Smooth muscle cell (in vitro differentiated cells): ENCODE data around the gene ITSN2. TPM values are rescaled to one million over a fixed set of nuclear protein-coding genes. Genes with fewer than 3 reads are reported as not detected.

Source experiments
- DNase-seq: peaks from one replicate; lab custom pipeline; 2025; ENCODE audit not compliant: unreplicated experiment; lab: John Stamatoyannopoulos, UW
- H2AFZ ChIP-seq: fragments of 200-600 bp; sonication (generic); 2 replicates; pipeline ENCODE4 v1.6.0; 2016; ENCODE audit warnings: antibody characterized with exemption, low read depth, mild to moderate bottlenecking
- H3F3A ChIP-seq: fragments of 200-600 bp; sonication (generic); 2 replicates; pipeline ENCODE4 v1.6.0; 2017; ENCODE audit warnings: antibody characterized with exemption, low read depth
- H3K27ac ChIP-seq: fragments of 200-600 bp; sonication (generic); 2 replicates; pipeline ENCODE4 v1.5.1; 2016; ENCODE audit warnings: low read depth, mild to moderate bottlenecking
- H3K27me3 ChIP-seq: fragments of 200-600 bp; sonication (generic); 2 replicates; pipeline ENCODE4 v1.6.1; 2016; ENCODE audit warnings: low read depth, mild to moderate bottlenecking
- H3K36me3 ChIP-seq: fragments of 200-600 bp; sonication (generic); 2 replicates; pipeline ENCODE4 v1.5.1; 2016; ENCODE audit warnings: low read depth
- H3K4me1 ChIP-seq: fragments of 200-600 bp; sonication (generic); 2 replicates; pipeline ENCODE4 v1.5.1; 2016; ENCODE audit warnings: low read depth
- H3K4me2 ChIP-seq: fragments of 200-600 bp; sonication (generic); 2 replicates; pipeline ENCODE4 v1.6.0; 2016; ENCODE audit warnings: mild to moderate bottlenecking
- H3K4me3 ChIP-seq: fragments of 200-600 bp; sonication (generic); 2 replicates; pipeline ENCODE4 v1.5.1; 2016; ENCODE audit warnings: mild to moderate bottlenecking
- H3K79me2 ChIP-seq: fragments of 200-600 bp; sonication (generic); 2 replicates; pipeline ENCODE4 v1.6.0; 2016; ENCODE audit warnings: low read depth, mild to moderate bottlenecking
- H3K9ac ChIP-seq: fragments of 200-600 bp; sonication (generic); 2 replicates; pipeline ENCODE4 v1.6.0; 2016; ENCODE audit warnings: low read depth
- H3K9me3 ChIP-seq: fragments of 200-600 bp; sonication (generic); replicated peaks from 2 replicates; pipeline ENCODE4 v1.5.1; 2016; ENCODE audit warnings: low read depth
- H4K20me1 ChIP-seq: fragments of 200-600 bp; sonication (generic); 2 replicates; pipeline ENCODE4 v1.6.0; 2016; ENCODE audit warnings: low read depth
- CTCF ChIP-seq: fragments of 200-600 bp; sonication (generic); IDR thresholded peaks from 2 replicates; pipeline ENCODE4 v1.5.1; 2017; ENCODE audit warnings: borderline replicate concordance, mild to moderate bottlenecking, antibody characterized with exemption; ENCODE audit not compliant: insufficient read depth, poor library complexity, severe bottlenecking
- WGBS: methylation state at CpG from one replicate; pipeline ENCODE4 v1.1.7; 2016; ENCODE audit warnings: low lambda C conversion rate; 5-methylcytosine and 5-hydroxymethylcytosine counted together
- polyA plus RNA-seq: library from polyadenylated mRNA; unstranded; fragments of >200 nt; fragmentation: Nextera tagmentation; extraction: Ambion mirVana; gene quantifications from 2 replicates; pipeline ENCODE4 v1.2.1, GENCODE V29; 2016
- total RNA-seq: library from RNA; depleted of rRNA; stranded (reverse); fragments of >200 nt; gene quantifications from 2 replicates; pipeline ENCODE4 v1.2.3, GENCODE V29; 2014

The ITSN2 gene
- total and polyA plus RNA-seq, 2 experiments from 2014 or later = 8.5 to 19.6 TPM

GRCh38 chr2:24208490-24208889, 151.8 kb downstream of the ITSN2 start:
- Histone ChIP-seq H4K20me1 (no peaks in the 10 kb centered on the region), H3F3A (no peaks in the 10 kb centered on the region), H3K4me3 (no peak overlapping the region), H3K27ac (no peak overlapping the region), H2AFZ (no peak overlapping the region), H3K27me3 (no peaks in the 10 kb centered on the region), H3K9me3 (no peaks in the 10 kb centered on the region), H3K9ac (no peak overlapping the region), H3K4me2 (no peak overlapping the region), H3K4me1 (no peaks in the 10 kb centered on the region), H3K36me3 (no peaks in the 10 kb centered on the region), H3K79me2 (no peaks in the 10 kb centered on the region)
- TF ChIP-seq CTCF = no peak
- no peak for DNase-seq
- WGBS = 98% methylated on average over 16 of the region's 16 CpGs

- H3K27ac ChIP-seq = no peak overlapping the region
- no peaks in the 10 kb centered on the region for H3K27me3 ChIP-seq
- H2AFZ ChIP-seq = no peak overlapping the region
- H3K36me3 ChIP-seq = no peaks in the 10 kb centered on the region
- no peaks in the 10 kb centered on the region for H3K4me1 ChIP-seq
- no peaks in the 10 kb centered on the region for H3K79me2 ChIP-seq
- DNase-seq = no peak
- H3K9me3 ChIP-seq = no peaks in the 10 kb centered on the region
- H3F3A ChIP-seq = no peaks in the 10 kb centered on the region
- H3K4me3 ChIP-seq = no peak overlapping the region
- TF ChIP-seq CTCF = no peak
- 80% methylated on average over 5 of the region's 11 CpGs for WGBS
- no peak overlapping the region for H3K9ac ChIP-seq
- H4K20me1 ChIP-seq = no peaks in the 10 kb centered on the region
- no peak overlapping the region for H3K4me2 ChIP-seq
Measured at GRCh38 chr2:24207359-24207758, 153.0 kb downstream of the ITSN2 start.

- H3K9ac ChIP-seq = no peak overlapping the region
- H3K27me3 ChIP-seq = no peaks in the 10 kb centered on the region
- H3K27ac ChIP-seq = no peak overlapping the region
- DNase-seq = no peak
- no peaks in the 10 kb centered on the region for H3K9me3 ChIP-seq
- no peaks in the 10 kb centered on the region for H4K20me1 ChIP-seq
- H2AFZ ChIP-seq = no peak overlapping the region
- no peak for TF ChIP-seq CTCF
- WGBS = 83% methylated on average over 8 of the region's 8 CpGs
- H3K4me3 ChIP-seq = no peak overlapping the region
- no peak overlapping the region for H3K4me2 ChIP-seq
- H3F3A ChIP-seq = no peaks in the 10 kb centered on the region
- no peaks in the 10 kb centered on the region for H3K4me1 ChIP-seq
- no peaks in the 10 kb centered on the region for H3K36me3 ChIP-seq
- no peaks in the 10 kb centered on the region for H3K79me2 ChIP-seq
Measured at GRCh38 chr2:24206714-24207113, 153.6 kb downstream of the ITSN2 start.

GRCh38 chr2:24206242-24206641, 154.1 kb downstream of the ITSN2 start:
- whole genome bisulfite sequencing = 88% methylated on average over 2 of the region's 6 CpGs
- no peaks in the 10 kb centered on the region for H3K27me3 ChIP-seq
- H3F3A ChIP-seq = no peaks in the 10 kb centered on the region
- no peaks in the 10 kb centered on the region for H3K79me2 ChIP-seq
- no peaks in the 10 kb centered on the region for H3K4me1 ChIP-seq
- DNase-seq = no peak
- no peak overlapping the region for H3K9ac ChIP-seq
- no peak overlapping the region for H3K4me2 ChIP-seq
- H4K20me1 ChIP-seq = no peaks in the 10 kb centered on the region
- no peak overlapping the region for H2AFZ ChIP-seq
- H3K36me3 ChIP-seq = no peaks in the 10 kb centered on the region
- no peak overlapping the region for H3K4me3 ChIP-seq
- H3K27ac ChIP-seq = no peak overlapping the region
- H3K9me3 ChIP-seq = no peaks in the 10 kb centered on the region
- no peak for TF ChIP-seq CTCF
